ENCODE results near the gene PYURF.

Gene PYURF

DNA sequence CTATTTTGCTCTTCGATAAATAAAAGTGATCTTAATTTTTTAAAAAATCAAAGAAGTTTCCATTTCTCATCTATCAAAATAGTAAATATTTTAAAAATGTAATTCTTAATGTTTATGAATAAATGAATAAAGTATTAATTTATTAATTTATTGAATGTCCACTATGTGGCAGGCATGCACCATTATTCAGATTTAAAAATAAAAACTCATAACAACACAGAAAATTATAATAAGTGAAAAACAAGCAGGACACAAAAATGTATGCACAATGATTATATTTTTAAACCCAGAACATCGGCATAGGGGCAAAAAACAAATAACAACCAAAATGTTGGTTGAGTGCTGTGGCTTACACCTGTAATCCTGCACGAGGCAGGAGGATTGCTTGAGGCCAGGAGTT is 5.3 kb upstream of the PYURF start:
- Histone ChIP-seq H3K4me1 (ENCODE audit: control insufficient read depth, insufficient read depth, low read length, poor library complexity, severe bottlenecking) (peaks cover 5% of the 10 kb centered on the region), H3K36me3 (ENCODE audit: control insufficient read depth, insufficient read depth, low read length) (no peaks in the 10 kb centered on the region), H3K4me3 (ENCODE audit: extremely low read depth, insufficient read depth, low read length, poor library complexity, severe bottlenecking) (no peak overlapping the region), H3K9me3 (ENCODE audit: control insufficient read depth, low read length) (no peaks in the 10 kb centered on the region), H3K27ac (ENCODE audit: low read depth, low read length, severe bottlenecking) (no peak overlapping the region)
- 100% methylated on average over 2 of the region's 3 CpGs; no CpG with 5 or more reads in 1 of the 2 experiments for WGBS, 2 experiments (ENCODE audit: insufficient coverage in 2 of 2)

GRCh38 chr4:88527787-88528186 is 4.2 kb upstream of the PYURF start:
- H3K4me1 ChIP-seq (ENCODE audit: control insufficient read depth, insufficient read depth, low read length, poor library complexity, severe bottlenecking), result no peaks in the 10 kb centered on the region
- no peaks in the 10 kb centered on the region for H3K36me3 ChIP-seq (ENCODE audit: control insufficient read depth, insufficient read depth, low read length)
- 91 to 97% methylated on average over 6 to 7 of the region's 8 CpGs for WGBS, 2 experiments (ENCODE audit: insufficient coverage in 2 of 2)
- H3K4me3 ChIP-seq (ENCODE audit: extremely low read depth, insufficient read depth, low read length, poor library complexity, severe bottlenecking), result no peak overlapping the region
- H3K27ac ChIP-seq (ENCODE audit: low read depth, low read length, severe bottlenecking), result no peak overlapping the region
- H3K9me3 ChIP-seq (ENCODE audit: control insufficient read depth, low read length), result no peaks in the 10 kb centered on the region

DNA sequence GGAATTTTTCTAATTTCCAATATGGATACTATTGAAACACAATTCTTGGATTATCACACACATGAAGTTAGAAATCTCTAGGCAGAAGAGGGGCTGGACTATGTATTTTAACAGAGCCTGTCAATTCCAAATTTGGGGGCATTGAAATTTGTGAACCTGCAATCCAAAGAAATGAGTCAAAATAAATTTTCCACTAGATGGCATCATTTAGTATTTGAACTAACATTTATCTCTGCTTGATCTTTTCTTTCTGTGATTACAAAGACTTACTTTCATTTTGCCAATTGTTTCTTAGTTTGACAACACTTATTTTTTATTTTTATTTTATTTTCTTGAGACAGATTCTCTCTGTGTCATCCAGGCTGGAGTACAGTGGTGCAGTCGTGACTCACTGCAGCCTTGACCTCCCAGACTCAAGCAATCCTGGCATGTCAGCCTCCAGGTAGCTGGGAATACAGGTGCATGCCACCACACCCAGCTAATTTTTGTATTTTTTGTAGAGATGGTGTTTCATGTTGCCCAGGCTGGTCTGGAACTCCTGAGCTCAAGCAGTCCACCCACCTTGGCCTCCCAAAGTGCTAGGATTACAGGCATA is 2.7 kb upstream of the PYURF start:
- no peaks in the 10 kb centered on the region for H3K4me1 ChIP-seq (ENCODE audit: control insufficient read depth, insufficient read depth, low read length, poor library complexity, severe bottlenecking)
- H3K36me3 ChIP-seq (ENCODE audit: control insufficient read depth, insufficient read depth, low read length), result peaks cover 5% of the 10 kb centered on the region
- H3K4me3 ChIP-seq (ENCODE audit: extremely low read depth, insufficient read depth, low read length, poor library complexity, severe bottlenecking), result no peak overlapping the region
- H3K27ac ChIP-seq (ENCODE audit: low read depth, low read length, severe bottlenecking), result no peak overlapping the region
- H3K9me3 ChIP-seq (ENCODE audit: control insufficient read depth, low read length), result no peaks in the 10 kb centered on the region
- 75 to 86% methylated on average over 1 of the region's 1 CpG for WGBS, 2 experiments (ENCODE audit: insufficient coverage in 2 of 2)

- Histone ChIP-seq H3K4me1 (ENCODE audit: control insufficient read depth, insufficient read depth, low read length, poor library complexity, severe bottlenecking) (no peaks in the 10 kb centered on the region), H3K36me3 (ENCODE audit: control insufficient read depth, insufficient read depth, low read length) (peaks cover 19% of the 10 kb centered on the region), H3K9me3 (ENCODE audit: control insufficient read depth, low read length) (no peaks in the 10 kb centered on the region), H3K27ac (ENCODE audit: low read depth, low read length, severe bottlenecking) (peak overlapping the region; percentile 81), H3K4me3 (ENCODE audit: extremely low read depth, insufficient read depth, low read length, poor library complexity, severe bottlenecking) (peak overlapping the region; percentile 97)
- WGBS, 2 experiments (ENCODE audit: insufficient coverage in 2 of 2), result 53% methylated on average over 2 of the region's 2 CpGs; no CpG with 5 or more reads in 1 of the 2 experiments
Measured at GRCh38 chr4:88524171-88524570, 595 bp upstream of the PYURF start.

GRCh38 chr4:88522702-88523324 is 763 bp downstream of the PYURF start:
- H3K4me3 ChIP-seq (ENCODE audit: extremely low read depth, insufficient read depth, low read length, poor library complexity, severe bottlenecking), result peak overlapping the region; percentile 97
- H3K27ac ChIP-seq (ENCODE audit: low read depth, low read length, severe bottlenecking), result peak overlapping the region; percentile 81
- no peaks in the 10 kb centered on the region for H3K4me1 ChIP-seq (ENCODE audit: control insufficient read depth, insufficient read depth, low read length, poor library complexity, severe bottlenecking)
- H3K36me3 ChIP-seq (ENCODE audit: control insufficient read depth, insufficient read depth, low read length), result peaks cover 19% of the 10 kb centered on the region
- 1 to 2% methylated on average over 26 to 28 of the region's 28 CpGs for WGBS, 2 experiments (ENCODE audit: insufficient coverage in 2 of 2)
- no peaks in the 10 kb centered on the region for H3K9me3 ChIP-seq (ENCODE audit: control insufficient read depth, low read length)

GRCh38 chr4:88518911-88519310 is 4.7 kb downstream of the PYURF start:
- Histone ChIP-seq H3K4me1 (ENCODE audit: control insufficient read depth, insufficient read depth, low read length, poor library complexity, severe bottlenecking) (no peaks in the 10 kb centered on the region), H3K9me3 (ENCODE audit: control insufficient read depth, low read length) (no peaks in the 10 kb centered on the region), H3K27ac (ENCODE audit: low read depth, low read length, severe bottlenecking) (no peak overlapping the region), H3K4me3 (ENCODE audit: extremely low read depth, insufficient read depth, low read length, poor library complexity, severe bottlenecking) (no peak overlapping the region), H3K36me3 (ENCODE audit: control insufficient read depth, insufficient read depth, low read length) (peaks cover 19% of the 10 kb centered on the region)
- 96 to 100% methylated on average over 4 of the region's 6 CpGs for WGBS, 2 experiments (ENCODE audit: insufficient coverage in 2 of 2)

GRCh38 chr4:88517825-88518224 is 5.8 kb downstream of the PYURF start:
- Histone ChIP-seq H3K27ac (ENCODE audit: low read depth, low read length, severe bottlenecking) (no peak overlapping the region), H3K36me3 (ENCODE audit: control insufficient read depth, insufficient read depth, low read length) (peaks cover 19% of the 10 kb centered on the region), H3K4me1 (ENCODE audit: control insufficient read depth, insufficient read depth, low read length, poor library complexity, severe bottlenecking) (no peaks in the 10 kb centered on the region), H3K9me3 (ENCODE audit: control insufficient read depth, low read length) (no peaks in the 10 kb centered on the region), H3K4me3 (ENCODE audit: extremely low read depth, insufficient read depth, low read length, poor library complexity, severe bottlenecking) (no peak overlapping the region)
- 95 to 100% methylated on average over 2 of the region's 3 CpGs for WGBS, 2 experiments (ENCODE audit: insufficient coverage in 2 of 2)

GRCh38 chr4:88516746-88517145 is 6.8 kb downstream of the PYURF start:
- peaks cover 18% of the 10 kb centered on the region for H3K36me3 ChIP-seq (ENCODE audit: control insufficient read depth, insufficient read depth, low read length)
- H3K4me1 ChIP-seq (ENCODE audit: control insufficient read depth, insufficient read depth, low read length, poor library complexity, severe bottlenecking), result no peaks in the 10 kb centered on the region
- H3K9me3 ChIP-seq (ENCODE audit: control insufficient read depth, low read length), result no peaks in the 10 kb centered on the region
- H3K4me3 ChIP-seq (ENCODE audit: extremely low read depth, insufficient read depth, low read length, poor library complexity, severe bottlenecking), result no peak overlapping the region
- H3K27ac ChIP-seq (ENCODE audit: low read depth, low read length, severe bottlenecking), result no peak overlapping the region
- 97 to 100% methylated on average over 3 of the region's 3 CpGs for WGBS, 2 experiments (ENCODE audit: insufficient coverage in 2 of 2)

DNA sequence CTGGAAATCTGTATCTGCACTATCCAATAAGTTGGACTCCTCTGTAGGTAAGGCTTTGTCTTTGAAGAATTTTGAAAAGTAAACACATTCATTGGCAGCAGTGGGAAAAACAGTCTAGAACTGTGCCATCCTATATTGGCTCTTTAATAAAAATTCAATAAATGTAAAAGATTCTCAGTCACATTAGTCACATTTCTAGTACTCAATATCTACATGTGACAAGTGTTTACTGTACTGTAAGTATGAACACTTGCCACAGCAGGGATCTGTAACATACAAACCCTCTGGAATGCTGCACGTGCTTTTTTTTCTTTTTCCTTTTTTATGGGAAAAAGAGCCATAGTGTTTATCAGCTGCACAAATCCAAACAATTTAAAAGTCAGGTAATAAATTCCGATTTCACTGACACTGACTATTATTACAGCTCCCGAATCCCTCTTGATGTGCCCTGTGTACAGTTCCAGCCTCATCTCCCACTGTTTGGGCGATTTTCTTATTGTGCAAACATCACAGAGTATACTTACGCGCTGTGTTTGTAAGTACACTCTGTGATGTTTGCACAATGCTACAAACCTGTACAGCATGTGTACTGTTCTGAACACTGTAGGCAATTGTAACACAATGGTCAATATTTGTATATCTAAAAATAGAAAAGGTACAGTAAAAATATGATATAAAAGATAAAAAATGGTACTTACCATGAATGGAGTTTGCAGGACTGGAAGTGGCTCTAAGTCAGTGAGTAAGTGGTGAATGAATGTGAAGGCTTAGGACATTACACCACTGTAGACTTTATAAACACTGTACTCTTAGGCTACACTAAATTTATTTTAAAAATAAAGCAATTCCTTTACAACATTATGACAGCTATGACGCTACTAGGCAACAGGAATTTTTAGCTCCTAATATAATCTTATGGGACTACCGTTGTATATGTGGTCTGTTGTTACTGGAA is 8.7 kb downstream of the PYURF start:
- Histone ChIP-seq H3K9me3 (ENCODE audit: control insufficient read depth, low read length) (no peaks in the 10 kb centered on the region), H3K36me3 (ENCODE audit: control insufficient read depth, insufficient read depth, low read length) (no peaks in the 10 kb centered on the region), H3K4me1 (ENCODE audit: control insufficient read depth, insufficient read depth, low read length, poor library complexity, severe bottlenecking) (no peaks in the 10 kb centered on the region), H3K27ac (ENCODE audit: low read depth, low read length, severe bottlenecking) (no peak overlapping the region), H3K4me3 (ENCODE audit: extremely low read depth, insufficient read depth, low read length, poor library complexity, severe bottlenecking) (no peak overlapping the region)
- 82 to 100% methylated on average over 3 to 4 of the region's 8 CpGs for WGBS, 2 experiments (ENCODE audit: insufficient coverage in 2 of 2)

- Histone ChIP-seq H3K36me3 (ENCODE audit: control insufficient read depth, insufficient read depth, low read length) (no peaks in the 10 kb centered on the region), H3K4me1 (ENCODE audit: control insufficient read depth, insufficient read depth, low read length, poor library complexity, severe bottlenecking) (no peaks in the 10 kb centered on the region), H3K9me3 (ENCODE audit: control insufficient read depth, low read length) (no peaks in the 10 kb centered on the region), H3K4me3 (ENCODE audit: extremely low read depth, insufficient read depth, low read length, poor library complexity, severe bottlenecking) (no peak overlapping the region), H3K27ac (ENCODE audit: low read depth, low read length, severe bottlenecking) (no peak overlapping the region)
- no CpG with 5 or more reads among the region's 3 CpGs for WGBS, 2 experiments (ENCODE audit: insufficient coverage in 2 of 2)
Measured at GRCh38 chr4:88511236-88511635, 12.3 kb downstream of the PYURF start.
